ENCODE data around the gene CYTIP. TPM values are rescaled to one million over a fixed set of nuclear protein-coding genes. Genes with fewer than 3 reads are reported as not detected.

The CYTIP gene
- total RNA-seq, 1 experiment from 2014 or later: not detected

DNA sequence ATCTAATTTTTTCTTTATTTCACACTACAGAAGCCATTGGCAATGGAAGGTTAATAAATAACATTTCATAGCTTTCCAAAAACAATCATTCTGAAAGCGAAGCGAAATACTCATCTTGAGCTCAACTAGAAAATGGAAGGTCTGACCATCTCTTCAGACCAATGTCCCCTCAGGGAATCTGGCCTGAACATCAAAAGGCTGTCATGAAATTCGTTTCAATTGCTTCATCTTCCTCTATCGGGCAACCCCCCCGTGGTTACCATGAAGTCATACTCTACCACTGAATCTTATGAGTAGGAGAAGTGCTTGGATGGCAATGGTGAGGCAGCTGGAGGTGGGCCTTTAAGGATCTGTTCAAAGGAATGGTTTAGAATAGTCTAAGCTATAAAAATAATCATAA is 22.9 kb upstream of the CYTIP start:
- in situ Hi-C loops (cut with HindIII; ENCODE audit: low sequenced_read_pairs): no loop called here

DNA sequence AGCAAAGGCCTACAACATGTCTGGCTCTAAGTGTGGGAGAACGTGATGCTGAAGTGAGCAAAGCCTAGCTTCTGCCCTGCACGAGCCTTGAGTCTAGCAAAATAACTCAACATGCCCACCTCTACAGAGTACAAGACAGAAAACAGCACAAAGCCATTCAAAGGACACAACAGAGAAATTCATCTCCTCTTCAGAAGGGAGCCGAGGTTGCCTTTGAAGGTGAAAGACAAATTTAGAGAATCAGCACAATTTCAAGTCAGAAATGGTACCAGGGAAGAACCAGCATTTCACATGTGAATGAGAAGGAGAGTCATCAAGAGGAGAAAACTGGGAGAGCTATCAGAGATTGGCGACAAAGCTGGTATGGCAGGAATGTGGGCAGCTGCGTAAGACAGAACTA is 21.7 kb upstream of the CYTIP start:
- no peak for DNase-seq (ENCODE audit: low spot score)
- in situ Hi-C loops (cut with HindIII; ENCODE audit: low sequenced_read_pairs): no loop called here

More for the DNA sequence above, 22.9 kb upstream of the CYTIP start:
- no peak for DNase-seq (ENCODE audit: low spot score)

DNA sequence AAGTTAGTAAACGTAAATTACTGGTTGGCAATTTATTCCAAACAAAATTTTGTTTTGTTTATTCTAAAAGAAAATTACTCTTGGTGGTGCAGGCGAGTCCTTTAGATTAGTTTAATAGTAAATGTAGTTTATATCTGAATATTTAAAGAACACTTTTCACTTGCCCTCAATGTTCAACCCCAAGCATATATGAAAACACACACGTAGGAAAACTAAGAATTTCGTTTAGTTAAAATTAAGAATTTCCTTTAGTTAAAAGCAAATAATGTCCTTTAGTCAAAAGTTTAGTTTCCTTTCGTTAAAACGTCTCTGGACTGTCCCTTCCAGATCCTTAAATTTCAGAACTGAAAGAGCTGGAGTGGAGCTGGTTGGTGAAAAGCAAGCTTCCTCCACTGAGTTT is 19.1 kb upstream of the CYTIP start:
- in situ Hi-C loops (cut with HindIII; ENCODE audit: low sequenced_read_pairs): no loop called here
- no peak for DNase-seq (ENCODE audit: low spot score)

DNA sequence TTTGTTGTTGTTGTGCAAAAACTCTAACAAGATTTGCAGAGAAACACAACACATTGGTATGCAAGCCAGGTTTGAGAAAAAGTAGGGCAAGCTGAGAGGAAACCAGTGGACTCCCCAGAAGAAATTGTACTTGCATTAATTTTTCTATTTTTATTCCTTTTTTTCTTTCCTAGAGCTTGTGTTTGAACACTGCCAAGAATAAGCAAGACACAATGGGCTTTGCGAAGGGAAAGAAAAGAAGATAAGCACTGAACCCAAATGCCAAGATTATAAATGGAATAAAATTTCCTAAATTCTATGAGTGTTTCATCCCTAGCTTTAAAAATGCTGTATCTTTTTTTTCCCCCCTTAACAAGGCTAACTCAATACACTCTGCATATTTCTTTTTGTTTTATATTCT is 17.0 kb upstream of the CYTIP start:
- peak; percentile 15 for DNase-seq (ENCODE audit: low spot score)
- in situ Hi-C loops (cut with HindIII; ENCODE audit: low sequenced_read_pairs): no loop called here

DNA sequence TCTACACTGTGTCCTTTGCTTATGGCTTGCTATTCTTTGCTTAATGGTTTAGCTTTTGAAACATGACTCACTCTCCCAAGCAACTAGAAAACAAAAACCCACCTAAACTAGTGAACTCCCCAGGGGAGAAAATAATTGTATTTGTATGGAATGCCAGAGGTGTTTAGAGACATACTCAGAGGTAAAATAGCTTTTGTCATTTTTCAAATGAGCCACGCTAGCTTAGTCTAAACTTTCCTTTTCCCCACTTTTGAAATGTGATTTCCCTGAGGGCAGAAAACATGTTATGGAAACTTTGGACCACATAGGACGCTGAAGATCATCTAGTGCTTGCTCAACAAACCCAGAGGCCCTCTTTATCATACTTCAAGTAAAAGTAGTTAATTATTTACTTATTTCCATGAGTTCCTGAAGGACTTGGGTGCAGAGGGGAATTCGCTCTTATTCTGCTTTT is 16.5 kb upstream of the CYTIP start:
- in situ Hi-C loops (cut with HindIII; ENCODE audit: low sequenced_read_pairs): no loop called here
- DNase-seq (ENCODE audit: low spot score): no peak

DNA sequence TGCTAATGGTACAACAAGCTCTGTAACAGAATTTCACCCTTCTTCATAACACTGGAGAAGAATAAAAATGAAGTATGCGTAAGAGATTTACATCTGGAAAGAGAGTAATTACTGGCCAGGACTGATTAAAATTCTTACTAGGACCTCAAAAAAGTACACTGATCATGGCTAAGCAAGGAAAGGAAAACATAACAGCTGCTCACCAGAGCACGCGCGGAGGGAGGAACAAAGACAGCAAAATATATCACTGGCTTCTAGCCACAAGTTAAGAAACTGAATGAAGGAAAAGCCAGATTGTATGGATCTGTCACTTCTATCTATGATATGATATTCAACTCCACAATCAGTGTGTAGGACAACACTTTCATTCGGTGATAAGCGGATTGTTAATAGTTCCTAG is 15.6 kb upstream of the CYTIP start:
- in situ Hi-C loops (cut with HindIII; ENCODE audit: low sequenced_read_pairs): no loop called here

DNA sequence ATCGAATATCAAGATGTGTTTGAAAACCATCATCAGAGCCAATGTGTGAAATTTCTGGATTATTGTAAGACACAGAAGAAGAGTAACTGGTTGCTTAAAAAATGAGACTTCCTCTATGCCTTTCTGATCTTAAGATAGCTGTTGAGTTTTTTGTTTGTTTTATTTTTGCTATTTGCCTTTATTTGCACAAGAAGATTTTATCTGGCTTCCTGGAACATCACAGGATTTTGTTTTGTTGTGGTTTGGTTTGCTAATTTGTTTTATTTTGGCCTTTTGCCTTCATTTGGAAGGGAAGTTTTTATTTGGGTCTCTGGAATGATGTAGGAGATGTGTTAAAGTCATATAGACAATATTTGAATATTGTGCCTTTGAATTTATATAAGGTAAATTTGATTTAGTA is 3.9 kb upstream of the CYTIP start:
- no peak for DNase-seq (ENCODE audit: low spot score)
- in situ Hi-C loops (cut with HindIII; ENCODE audit: low sequenced_read_pairs): no loop called here

More for the DNA sequence above, 15.6 kb upstream of the CYTIP start:
- no peak for DNase-seq (ENCODE audit: low spot score)

DNA sequence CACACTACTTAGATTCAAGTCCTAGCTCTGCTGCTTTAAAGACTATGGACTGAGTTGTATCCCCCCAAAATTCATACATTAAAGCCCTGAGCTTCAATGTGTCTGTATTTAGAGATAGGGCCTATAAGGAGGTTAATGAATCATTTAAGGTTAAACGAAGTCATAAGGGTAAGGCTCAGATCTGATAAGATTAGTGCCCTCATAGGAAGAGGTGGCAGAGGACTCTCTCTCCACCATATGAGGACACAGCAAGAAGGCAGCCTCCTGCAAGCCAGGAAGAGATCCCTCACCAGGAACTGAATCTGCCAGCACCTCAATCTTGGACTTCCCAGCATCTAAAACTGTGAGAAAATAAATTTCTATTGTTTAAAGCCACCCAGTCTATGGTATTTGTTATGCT is 3.1 kb upstream of the CYTIP start:
- in situ Hi-C loops (cut with HindIII; ENCODE audit: low sequenced_read_pairs): no loop called here
- no peak for DNase-seq (ENCODE audit: low spot score)

DNA sequence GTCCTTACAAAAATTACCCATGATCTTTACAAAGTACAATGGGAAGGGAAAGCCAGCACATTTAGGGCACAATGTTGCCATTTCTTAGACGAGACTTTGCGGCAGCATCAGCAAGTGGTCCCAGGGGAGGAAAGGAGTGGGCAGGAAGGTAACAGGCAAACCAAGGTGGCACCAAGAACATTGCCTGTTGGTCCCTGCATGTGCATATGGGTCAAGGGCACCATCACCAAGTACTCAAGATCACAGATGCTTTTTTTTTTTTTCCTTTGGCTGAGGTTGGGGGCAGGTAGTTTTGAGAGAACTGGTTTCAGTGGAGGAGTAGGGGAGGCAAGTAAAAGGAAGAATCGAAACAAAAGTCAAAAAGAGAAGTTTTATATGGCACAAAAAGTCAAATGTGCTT is 752 bp upstream of the CYTIP start:
- in situ Hi-C loops (cut with HindIII; ENCODE audit: low sequenced_read_pairs): no loop called here
- DNase-seq (ENCODE audit: low spot score): no peak

DNA sequence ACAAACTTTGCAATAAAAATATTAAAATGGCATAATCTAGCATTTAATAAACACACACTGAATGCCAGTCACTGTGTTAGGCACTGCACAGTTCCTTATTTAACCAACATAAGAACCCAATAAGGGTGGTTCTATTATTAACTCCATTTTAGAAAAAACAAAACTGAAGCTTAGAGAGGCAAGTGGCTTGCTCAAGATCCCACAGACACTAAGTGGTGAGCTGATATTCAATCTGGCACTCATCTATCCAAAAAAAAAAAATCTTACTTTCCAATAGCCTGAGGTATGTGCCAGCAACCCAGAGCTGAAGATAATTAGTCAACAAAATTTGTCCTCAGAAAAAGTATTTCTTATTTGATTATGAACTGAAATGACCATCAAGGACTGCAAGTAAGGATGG is 799 bp downstream of the CYTIP start:
- in situ Hi-C loops (cut with HindIII; ENCODE audit: low sequenced_read_pairs): no loop called here
- DNase-seq (ENCODE audit: low spot score): no peak

DNA sequence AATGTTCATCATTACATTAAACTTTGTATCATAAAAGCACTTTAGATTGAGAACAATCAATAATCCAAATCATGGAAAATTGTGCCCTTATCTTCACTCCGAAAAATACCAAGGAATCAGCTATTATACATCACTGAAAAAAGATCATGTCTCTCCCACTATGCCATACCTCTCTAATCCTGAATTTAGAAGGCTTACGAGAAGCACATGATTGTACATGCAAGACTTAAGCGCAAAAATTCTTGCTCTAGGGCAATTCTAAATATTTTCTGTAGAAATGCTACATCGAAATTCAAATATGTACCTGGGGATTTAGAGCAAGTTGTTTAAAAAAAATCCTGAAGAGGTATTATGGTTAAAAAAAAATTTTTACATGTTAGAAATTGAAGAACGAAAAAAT is 1.3 kb downstream of the CYTIP start:
- in situ Hi-C loops (cut with HindIII; ENCODE audit: low sequenced_read_pairs): no loop called here
- DNase-seq (ENCODE audit: low spot score): no peak

DNA sequence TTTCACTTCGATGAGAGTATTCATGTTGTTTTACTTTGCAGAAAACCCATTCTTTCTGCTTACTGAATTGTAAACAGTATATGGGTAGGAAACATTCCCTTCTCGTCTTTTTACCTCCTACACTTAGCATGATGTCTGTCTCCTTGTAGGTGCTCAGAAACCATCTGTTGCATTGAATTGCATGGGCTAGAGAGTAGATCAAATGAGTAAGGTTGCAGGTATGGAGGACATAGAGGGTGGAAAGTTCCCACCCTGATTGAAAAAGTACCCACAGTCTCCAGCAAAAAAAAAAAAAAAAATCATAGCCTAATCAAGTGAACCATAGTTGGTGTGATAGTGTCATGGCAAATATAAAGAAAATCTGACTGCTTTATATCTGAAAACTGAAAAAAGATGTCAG is 1.7 kb downstream of the CYTIP start:
- no peak for DNase-seq (ENCODE audit: low spot score)
- in situ Hi-C loops (cut with HindIII; ENCODE audit: low sequenced_read_pairs): no loop called here

DNA sequence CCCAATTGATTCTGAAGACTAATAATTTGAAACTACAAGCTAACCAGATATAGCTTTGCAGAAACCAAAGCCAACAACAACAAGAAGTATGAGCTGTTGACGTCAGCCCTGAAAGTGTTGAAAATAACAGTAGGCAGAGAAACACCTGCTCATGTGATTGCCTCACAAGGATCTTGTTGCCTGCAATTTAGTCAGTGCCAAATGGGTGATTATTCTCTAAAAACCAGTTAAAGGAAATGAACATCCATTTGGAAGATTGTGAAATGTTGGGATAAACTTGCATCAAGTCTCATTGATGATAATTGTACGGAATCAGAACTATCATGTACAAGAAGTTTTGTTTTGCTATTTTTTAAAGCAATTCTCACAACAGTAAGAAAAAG is 2.8 kb downstream of the CYTIP start:
- in situ Hi-C loops (cut with HindIII; ENCODE audit: low sequenced_read_pairs): no loop called here
- no peak for DNase-seq (ENCODE audit: low spot score)

DNA sequence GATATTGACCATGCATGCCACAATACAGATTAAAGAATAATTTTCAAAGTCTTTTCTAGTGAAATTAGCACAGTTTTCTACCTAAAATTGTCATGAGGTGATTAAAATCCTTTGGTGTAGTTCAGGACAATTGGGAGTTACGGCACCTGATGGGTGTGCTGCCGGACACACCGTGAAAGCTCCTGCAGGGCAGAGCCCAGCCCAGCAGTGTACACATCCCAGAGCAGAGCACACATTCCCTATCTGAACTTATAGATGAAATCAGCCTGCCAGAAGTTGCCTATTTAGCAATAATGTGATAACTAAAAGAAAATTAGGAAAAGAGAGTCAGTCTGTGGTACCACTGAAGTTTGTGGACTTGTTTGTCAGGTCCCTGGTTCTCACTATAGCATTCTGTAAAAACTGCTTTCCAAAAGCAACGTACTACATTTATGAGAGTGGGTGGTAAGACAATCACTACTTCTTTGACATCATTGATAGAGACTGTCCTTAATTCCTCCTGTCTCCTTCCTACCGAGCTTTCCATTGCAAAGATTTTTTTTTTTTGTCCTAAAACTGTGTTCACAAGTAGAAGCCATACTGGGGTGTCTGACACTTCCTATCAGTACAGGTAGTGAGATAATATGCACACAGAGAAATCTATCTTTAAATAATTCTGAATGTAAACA is 3.4 kb downstream of the CYTIP start:
- in situ Hi-C loops (cut with HindIII; ENCODE audit: low sequenced_read_pairs): no loop called here

DNA sequence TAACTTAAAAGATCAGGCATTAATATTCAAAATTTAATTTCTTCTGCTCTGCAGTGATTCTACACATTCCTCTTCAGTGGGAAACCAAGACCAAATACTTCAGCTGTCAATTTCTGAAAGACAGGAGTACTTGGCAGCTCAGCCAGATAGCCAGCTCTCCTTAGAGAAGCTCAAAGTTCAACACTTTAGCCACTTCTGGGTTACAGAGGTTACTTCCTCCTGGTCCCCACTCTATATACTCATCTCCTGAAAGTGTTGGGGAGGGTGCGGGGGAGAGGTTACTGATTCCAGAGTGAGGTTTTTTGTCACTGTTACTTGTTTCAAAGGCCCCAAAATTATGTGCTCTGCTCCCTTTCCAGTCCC is 4.1 kb downstream of the CYTIP start:
- in situ Hi-C loops (cut with HindIII; ENCODE audit: low sequenced_read_pairs): no loop called here
- DNase-seq (ENCODE audit: low spot score): no peak

More for the DNA sequence above, 3.4 kb downstream of the CYTIP start:
- DNase-seq (ENCODE audit: low spot score): no peak

DNA sequence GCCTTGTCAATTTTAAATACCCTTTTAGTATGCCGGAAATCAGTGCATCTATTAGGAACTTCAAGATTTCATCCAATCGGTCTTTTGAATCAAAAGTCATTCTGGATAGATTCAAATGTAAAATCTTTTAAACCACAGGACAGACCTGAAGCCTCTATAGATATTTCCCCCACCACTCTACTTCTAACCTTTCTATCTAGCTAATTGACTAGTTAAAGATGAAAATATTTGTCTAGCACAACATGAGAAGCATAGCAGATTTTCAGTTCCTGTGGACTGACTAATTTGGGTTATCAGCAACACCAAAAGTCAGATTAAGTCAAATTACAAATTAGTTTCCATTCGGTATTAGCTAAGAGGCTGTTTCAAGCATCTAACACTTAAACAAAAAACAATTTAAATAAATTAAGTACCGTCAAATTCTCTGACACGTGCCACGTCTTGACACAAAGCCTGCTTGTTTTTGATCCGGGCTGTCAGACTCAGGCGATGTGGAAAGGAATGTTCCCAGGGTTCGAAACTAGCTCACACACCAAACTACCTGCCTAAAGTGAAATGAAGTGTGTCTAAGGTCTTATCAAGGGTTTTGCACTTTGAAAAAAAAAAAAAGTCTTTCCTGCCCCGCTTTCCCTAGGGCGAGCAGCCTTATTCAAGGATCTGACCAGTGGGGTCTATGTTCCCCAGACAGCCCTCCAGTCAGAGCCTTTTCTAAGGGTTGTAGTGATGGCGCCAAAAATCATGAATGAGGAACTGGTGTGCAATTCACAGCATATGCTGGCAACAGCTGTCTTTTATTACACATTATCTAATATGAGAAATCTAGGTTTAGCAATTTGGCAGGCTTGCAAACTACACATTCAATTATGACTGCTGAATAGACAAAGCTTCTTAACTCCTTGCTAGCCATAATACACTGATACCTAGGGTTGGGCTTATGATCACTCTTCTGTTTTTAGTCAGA is 4.7 kb downstream of the CYTIP start:
- DNase-seq (ENCODE audit: low spot score): no peak
- in situ Hi-C loops (cut with HindIII; ENCODE audit: low sequenced_read_pairs): no loop called here

DNA sequence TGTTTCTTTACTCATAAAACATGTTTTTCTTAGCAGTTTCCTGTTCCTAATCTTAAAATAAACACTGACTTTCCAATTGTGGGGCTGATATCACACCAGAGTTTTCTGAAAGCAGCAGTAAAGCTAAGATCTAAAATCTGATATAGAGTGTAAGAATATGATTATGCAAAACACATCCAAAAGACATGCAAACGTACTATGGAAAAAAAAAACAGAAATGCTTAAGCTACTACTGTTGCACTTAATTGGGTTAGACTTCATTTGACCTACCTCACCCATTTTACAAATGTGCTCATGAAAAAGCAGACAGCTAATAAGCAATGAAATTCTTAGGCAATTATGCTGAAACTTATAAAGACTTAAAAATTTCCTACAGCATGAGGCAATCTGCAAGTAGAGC is 10.5 kb downstream of the CYTIP start:
- in situ Hi-C loops (cut with HindIII; ENCODE audit: low sequenced_read_pairs): no loop called here
- DNase-seq (ENCODE audit: low spot score): no peak

DNA sequence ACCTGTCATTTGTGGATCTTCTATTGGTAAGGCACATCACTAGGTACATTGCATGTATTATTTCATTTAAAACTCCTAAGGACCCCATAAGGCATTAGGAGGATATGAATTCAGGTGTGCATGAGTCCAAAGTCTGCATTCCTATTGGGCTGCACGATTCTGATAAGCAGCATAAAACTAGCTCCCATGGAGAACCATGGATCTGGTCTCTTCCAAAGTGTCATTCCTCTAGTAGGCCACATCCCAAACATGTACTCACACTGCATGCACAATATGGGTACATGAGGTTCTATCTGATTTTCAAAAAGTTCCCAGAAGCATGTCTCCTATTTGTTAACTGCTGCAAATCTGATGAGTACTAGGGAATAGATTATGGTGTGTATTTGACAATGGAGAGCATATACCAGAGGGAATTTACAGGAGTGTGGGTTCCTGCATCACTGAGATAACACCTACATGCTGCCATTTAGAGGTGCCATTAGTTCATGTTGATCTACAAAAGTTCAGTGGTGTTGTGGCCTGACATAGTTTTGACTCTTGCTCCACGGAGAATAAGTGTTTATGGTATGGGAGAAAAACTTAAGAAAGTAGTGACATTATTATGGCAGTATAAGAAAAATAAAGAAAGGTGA is 11.3 kb downstream of the CYTIP start:
- in situ Hi-C loops (cut with HindIII; ENCODE audit: low sequenced_read_pairs): no loop called here
- no peak for DNase-seq (ENCODE audit: low spot score)

DNA sequence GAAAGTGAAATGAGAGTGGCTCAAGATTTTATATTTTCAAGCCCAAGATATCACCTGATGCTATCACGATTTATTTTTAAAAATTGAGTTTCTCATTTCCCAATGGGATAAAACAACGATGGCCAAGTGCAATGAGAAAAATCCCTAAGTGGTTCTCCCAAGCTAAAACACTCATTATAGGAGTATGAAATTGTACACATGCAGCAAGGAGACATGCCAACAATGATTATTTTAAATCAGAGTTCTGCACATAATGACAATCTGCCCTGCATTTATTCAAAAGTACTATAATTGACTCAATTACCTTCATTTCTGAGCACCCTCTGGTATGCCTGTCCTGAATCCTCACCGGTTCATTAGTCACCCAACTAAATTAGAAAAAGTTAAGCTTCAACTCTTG is 12.7 kb downstream of the CYTIP start:
- DNase-seq (ENCODE audit: low spot score): no peak
- in situ Hi-C loops (cut with HindIII; ENCODE audit: low sequenced_read_pairs): no loop called here

DNA sequence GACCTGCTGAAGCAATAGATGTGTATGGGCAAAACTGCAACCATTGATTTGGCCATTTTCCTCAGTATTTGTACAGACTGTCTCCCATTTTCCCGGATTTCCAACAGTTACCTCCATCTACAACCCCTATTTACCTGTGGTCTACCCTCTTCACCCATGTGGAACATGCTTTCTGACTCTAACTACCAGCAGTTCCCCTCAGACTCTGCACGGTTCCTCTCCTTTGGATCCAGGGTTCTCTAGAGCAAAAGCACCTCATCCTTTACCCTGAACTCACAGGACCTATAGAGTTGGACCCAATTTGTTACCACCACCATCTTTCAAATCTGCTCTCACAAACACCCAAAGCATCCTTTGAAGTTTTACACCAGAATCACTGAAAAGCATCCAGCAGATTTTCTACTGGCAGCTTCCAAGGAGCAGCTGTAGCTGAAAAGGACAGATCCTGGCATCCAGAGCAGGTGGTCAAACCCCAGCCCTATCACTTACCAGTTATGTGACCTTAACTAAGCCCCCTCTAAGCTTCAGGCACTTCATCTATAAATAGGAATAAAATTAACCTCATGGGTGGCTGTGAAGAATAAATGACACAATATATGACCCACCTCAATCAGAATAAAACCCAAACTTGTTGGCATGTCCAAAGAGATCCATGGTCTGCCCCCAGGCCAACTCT is 15.3 kb downstream of the CYTIP start:
- no peak for DNase-seq (ENCODE audit: low spot score)
- in situ Hi-C loops (cut with HindIII; ENCODE audit: low sequenced_read_pairs): no loop called here
